ENCODE measurements around the gene ADGRA1. TPM values are rescaled to one million over a fixed set of nuclear protein-coding genes. Genes with fewer than 3 reads are reported as not detected.

The ADGRA1 gene
- polyA plus RNA-seq, 3 donors, result not detected

DNA sequence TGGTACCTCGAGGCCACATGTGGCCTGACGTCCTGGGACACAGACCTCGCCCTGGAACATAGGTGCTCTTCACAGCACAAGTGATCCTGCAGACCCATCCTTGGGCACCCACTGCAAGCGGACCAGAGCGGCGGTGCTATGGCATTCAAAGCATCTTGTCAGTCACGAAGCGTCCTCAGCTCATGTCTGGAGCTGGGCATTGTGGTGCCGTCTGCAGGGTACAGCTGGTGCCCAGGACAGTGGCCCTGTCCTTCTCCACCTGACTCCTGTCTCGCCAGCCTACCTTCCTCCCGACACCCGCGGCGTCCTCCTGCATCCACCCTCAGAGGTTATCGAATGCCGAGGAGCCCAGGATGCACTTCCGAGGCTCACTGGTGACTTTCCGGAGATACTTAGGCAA lies 26.5 kb downstream of the ADGRA1 start:
- Histone ChIP-seq H3K4me1 (ENCODE audit: control insufficient read depth in 1 of 2, insufficient read depth in 2 of 2, low read length in 2 of 2) (no peaks in the 10 kb centered on the region), H3K36me3 (replicated peaks in 1 of 2; ENCODE audit: control insufficient read depth in 1 of 2, insufficient read depth in 2 of 2, low read length in 2 of 2) (no peaks in the 10 kb centered on the region), H2AFZ (ENCODE audit: insufficient read depth, low read depth, low read length, poor library complexity, severe bottlenecking) (no peak overlapping the region), H3K79me2 (ENCODE audit: insufficient read depth, low read length) (no peaks in the 10 kb centered on the region), H3K27ac (ENCODE audit: low read depth in 1 of 2, low read length in 2 of 2) (no peak overlapping the region), H3K9ac (ENCODE audit: insufficient read depth, low read length, poor library complexity, severe bottlenecking) (no peak overlapping the region), H3K4me3 (replicated peaks in 1 of 3; ENCODE audit: low read depth in 2 of 3, low read length in 3 of 3) (no peak overlapping the region), H3K4me2 (replicated peaks; ENCODE audit: extremely low read depth, low read length, poor library complexity, severe bottlenecking) (no peak overlapping the region), H3K27me3 (ENCODE audit: control insufficient read depth in 2 of 2, insufficient read depth in 2 of 2, low read length in 2 of 2) (no peaks in the 10 kb centered on the region), H3K9me3 (replicated peaks in 1 of 2; ENCODE audit: control insufficient read depth in 1 of 2, insufficient read depth in 1 of 2, low read length in 2 of 2) (peaks cover 6 to 51% of the 10 kb centered on the region in 2 donors), H4K20me1 (ENCODE audit: insufficient read depth, low read length) (no peaks in the 10 kb centered on the region)
- WGBS (ENCODE audit: insufficient coverage), result 90% methylated on average over 18 of the region's 18 CpGs
- Mint-ChIP-seq H3K27me3 (ENCODE audit: low read depth in 3 of 3) (peaks cover 3 to 10% (median 7%) of the 10 kb centered on the region in 3 donors), H3K9me3 (peaks cover 20 to 55% (median 37%) of the 10 kb centered on the region in 7 donors), H3K27ac (no peak overlapping the region), H3K4me3 (no peak overlapping the region), H3K4me1 (no peaks in the 10 kb centered on the region), H3K36me3 (no peaks in the 10 kb centered on the region)
- intact Hi-C loops (cut with micrococcal nuclease), result no loop called here
- TF ChIP-seq CTCF (IDR thresholded peaks at IDR 0.05), result no peak
- no peak for DNase-seq

DNA sequence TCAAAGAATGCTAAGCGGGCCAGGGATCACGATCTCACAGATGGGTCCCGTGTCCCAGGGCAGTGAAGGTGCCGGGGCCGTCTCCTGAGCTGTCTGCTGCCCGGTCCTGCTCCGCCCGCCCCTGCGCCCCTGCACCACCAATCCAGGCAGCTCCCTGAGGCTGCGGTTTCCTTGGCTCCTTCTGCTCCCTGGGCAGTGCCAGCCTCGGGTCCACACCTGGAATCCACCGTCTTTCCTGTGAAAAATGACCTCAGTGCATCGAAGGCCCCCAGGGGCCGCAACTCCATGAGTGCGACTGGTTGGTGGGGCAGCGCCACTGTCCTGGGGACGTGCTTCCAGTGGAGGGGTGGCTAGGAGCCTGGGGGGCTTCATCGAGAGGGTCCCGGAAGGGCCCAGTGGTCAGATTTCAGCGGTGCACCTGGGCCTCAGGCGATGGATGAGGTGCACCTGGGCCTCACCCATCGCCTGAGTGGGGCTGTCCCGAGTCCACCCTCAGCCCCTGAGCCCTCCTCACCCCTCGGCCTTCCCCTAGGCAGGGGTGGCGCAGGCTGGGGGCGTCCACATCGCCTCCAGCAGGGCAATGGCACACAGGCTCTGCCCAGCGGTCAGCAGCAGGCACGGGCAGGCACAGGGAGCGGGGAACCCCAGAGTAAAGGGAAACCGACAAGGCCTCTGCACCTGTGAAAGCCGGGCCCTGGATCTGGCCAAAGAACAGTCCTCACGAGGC lies 27.2 kb downstream of the ADGRA1 start:
- intact Hi-C loops (cut with micrococcal nuclease), result no loop called here
- Mint-ChIP-seq H3K9me3 (peaks cover 17 to 51% (median 35%) of the 10 kb centered on the region in 7 donors), H3K4me3 (no peak overlapping the region), H3K27ac (no peak overlapping the region), H3K4me1 (no peaks in the 10 kb centered on the region), H3K27me3 (ENCODE audit: low read depth in 3 of 3) (peaks cover 3 to 7% (median 5%) of the 10 kb centered on the region in 3 donors), H3K36me3 (no peaks in the 10 kb centered on the region)
- Histone ChIP-seq H4K20me1 (ENCODE audit: insufficient read depth, low read length) (no peaks in the 10 kb centered on the region), H3K9ac (ENCODE audit: insufficient read depth, low read length, poor library complexity, severe bottlenecking) (no peak overlapping the region), H3K27ac (ENCODE audit: low read depth in 1 of 2, low read length in 2 of 2) (no peak overlapping the region), H3K4me2 (replicated peaks; ENCODE audit: extremely low read depth, low read length, poor library complexity, severe bottlenecking) (no peak overlapping the region), H3K36me3 (replicated peaks in 1 of 2; ENCODE audit: control insufficient read depth in 1 of 2, insufficient read depth in 2 of 2, low read length in 2 of 2) (no peaks in the 10 kb centered on the region), H3K9me3 (replicated peaks in 1 of 2; ENCODE audit: control insufficient read depth in 1 of 2, insufficient read depth in 1 of 2, low read length in 2 of 2) (peaks cover 5 to 45% of the 10 kb centered on the region in 2 donors), H3K27me3 (ENCODE audit: control insufficient read depth in 2 of 2, insufficient read depth in 2 of 2, low read length in 2 of 2) (no peaks in the 10 kb centered on the region), H3K4me3 (replicated peaks in 1 of 3; ENCODE audit: low read depth in 2 of 3, low read length in 3 of 3) (no peak overlapping the region), H3K4me1 (ENCODE audit: control insufficient read depth in 1 of 2, insufficient read depth in 2 of 2, low read length in 2 of 2) (no peaks in the 10 kb centered on the region), H3K79me2 (ENCODE audit: insufficient read depth, low read length) (no peaks in the 10 kb centered on the region), H2AFZ (ENCODE audit: insufficient read depth, low read depth, low read length, poor library complexity, severe bottlenecking) (no peak overlapping the region)
- DNase-seq, result no peak
- no peak for TF ChIP-seq CTCF (IDR thresholded peaks at IDR 0.05)
- WGBS (ENCODE audit: insufficient coverage), result 94% methylated on average over 33 of the region's 33 CpGs

All from CD14-positive monocyte (primary cell).